ENCODE data around the gene ZNF48. TPM values are rescaled to one million over a fixed set of nuclear protein-coding genes. Genes with fewer than 3 reads are reported as not detected.

The ZNF48 gene
- polyA plus RNA-seq, 1 donor from 2014 or later: 42.3 TPM

GRCh38 chr16:30398661-30399434, 3.6 kb downstream of the ZNF48 start:
- H3K36me3 ChIP-seq (ENCODE audit: insufficient read depth, low read length): peaks cover 7% of the 10 kb centered on the region
- H2AFZ ChIP-seq (ENCODE audit: low read depth, low read length): no peak overlapping the region
- peak overlapping the region; percentile 99 for H3K27ac ChIP-seq (ENCODE audit: low read length)
- H3F3A ChIP-seq (ENCODE audit: insufficient read depth, low read length, poor library complexity, severe bottlenecking): peaks cover 12% of the 10 kb centered on the region
- H3K79me2 ChIP-seq (replicated peaks; ENCODE audit: insufficient read depth, low read length): peaks cover 29% of the 10 kb centered on the region
- no peaks in the 10 kb centered on the region for H3K9me3 ChIP-seq (ENCODE audit: low read length)
- TF ChIP-seq SMC3 (conservative IDR thresholded peaks at IDR 0.05; ENCODE audit: poor library complexity) (no peak), REST (IDR thresholded peaks at IDR 0.05; ENCODE audit: borderline replicate concordance) (no peak), EZH2 (IDR thresholded peaks at IDR 0.05; ENCODE audit: borderline replicate concordance, insufficient read depth, low read length, poor library complexity, severe bottlenecking) (no peak), TAF1 (IDR thresholded peaks at IDR 0.05; ENCODE audit: low read depth) (no peak), EP300 (conservative IDR thresholded peaks at IDR 0.05; ENCODE audit: poor library complexity, severe bottlenecking) (no peak), RAD21 (conservative IDR thresholded peaks at IDR 0.05) (no peak), MXI1 (conservative IDR thresholded peaks at IDR 0.05; ENCODE audit: poor library complexity, severe bottlenecking) (no peak), POLR2AphosphoS5 (IDR thresholded peaks at IDR 0.05) (no peak), CTCF (IDR thresholded peaks at IDR 0.05; ENCODE audit: poor library complexity, severe bottlenecking) (no peak)
- H3K9me2 ChIP-seq (ENCODE audit: insufficient read depth, low read length): no peaks in the 10 kb centered on the region
- H4K20me1 ChIP-seq (ENCODE audit: insufficient read depth): no peaks in the 10 kb centered on the region
- no peaks in the 10 kb centered on the region for H3K27me3 ChIP-seq (ENCODE audit: insufficient read depth, low read depth, low read length)
- H3K4me2 ChIP-seq (ENCODE audit: low read length): peak overlapping the region; percentile 85
- peak overlapping the region; percentile 88 for H3K9ac ChIP-seq (ENCODE audit: low read length)
- peak overlapping the region; percentile 68 for H3K4me3 ChIP-seq (ENCODE audit: low read length)

- no peak overlapping the region for H2AFZ ChIP-seq (ENCODE audit: low read depth, low read length)
These were observed 4.4 kb downstream of the ZNF48 start for GRCh38 chr16:30399435-30400186.

More at GRCh38 chr16:30399435-30400186, 4.4 kb downstream of the ZNF48 start:
- Histone ChIP-seq H3K9me3 (ENCODE audit: low read length) (no peaks in the 10 kb centered on the region), H3K9ac (ENCODE audit: low read length) (peak overlapping the region; percentile 88), H4K20me1 (ENCODE audit: insufficient read depth) (no peaks in the 10 kb centered on the region), H3K4me2 (ENCODE audit: low read length) (peak overlapping the region; percentile 85), H3K27ac (ENCODE audit: low read length) (peak overlapping the region; percentile 99), H3F3A (ENCODE audit: insufficient read depth, low read length, poor library complexity, severe bottlenecking) (peaks cover 12% of the 10 kb centered on the region), H3K36me3 (ENCODE audit: insufficient read depth, low read length) (peaks cover 7% of the 10 kb centered on the region), H3K79me2 (replicated peaks; ENCODE audit: insufficient read depth, low read length) (peaks cover 21% of the 10 kb centered on the region), H3K4me3 (ENCODE audit: low read length) (peak overlapping the region; percentile 68), H3K9me2 (ENCODE audit: insufficient read depth, low read length) (no peaks in the 10 kb centered on the region), H3K27me3 (ENCODE audit: insufficient read depth, low read depth, low read length) (no peaks in the 10 kb centered on the region)
- TF ChIP-seq RAD21 (conservative IDR thresholded peaks at IDR 0.05) (no peak), POLR2AphosphoS5 (IDR thresholded peaks at IDR 0.05) (no peak), SMC3 (conservative IDR thresholded peaks at IDR 0.05; ENCODE audit: poor library complexity) (no peak)
